SU-DHL-6 (cell line): ENCODE measurements around the gene AMDHD2.
A peak's percentile ranks its signal among the peaks of the same experiment; 100 is the strongest.

Experiments used
- H2AFZ ChIP-seq: fragments of 200-600 bp; sonication (generic); 2 replicates; pipeline ENCODE4 v1.6.1; 2014; ENCODE audit warnings: low read depth, mild to moderate bottlenecking, moderate library complexity, mixed read lengths, antibody characterized with exemption, low read length; ENCODE audit not compliant: severe bottlenecking
- H3F3A ChIP-seq: fragments of 200-600 bp; shearing (Covaris generic); 2 replicates; pipeline ENCODE4 v1.6.0; 2016; ENCODE audit warnings: antibody characterized with exemption, mild to moderate bottlenecking; ENCODE audit not compliant: insufficient read depth
- H3K27ac ChIP-seq: fragments of 200-600 bp; sonication (generic); 2 replicates; pipeline ENCODE4 v1.5.1; 2016; ENCODE audit warnings: low read depth, mild to moderate bottlenecking, low read length, moderate library complexity, mixed read lengths
- H3K27me3 ChIP-seq: fragments of 200-600 bp; sonication (generic), shearing (Covaris generic); 2 replicates; pipeline ENCODE4 v1.6.0; 2014; ENCODE audit warnings: mild to moderate bottlenecking, low read length
- H3K36me3 ChIP-seq: fragments of 200-600 bp; sonication (generic); 2 replicates; pipeline ENCODE4 v1.6.1; 2014; ENCODE audit warnings: mild to moderate bottlenecking, low read length, mixed read lengths
- H3K4me2 ChIP-seq: fragments of 300-600, 200-600 bp; shearing (Covaris generic), sonication (generic); 2 replicates; pipeline ENCODE4 v1.6.0; 2014; ENCODE audit warnings: low read length, low read depth, mild to moderate bottlenecking; ENCODE audit not compliant: poor library complexity, severe bottlenecking
- H3K4me3 ChIP-seq: fragments of 200-600 bp; sonication (generic); 2 replicates; pipeline ENCODE4 v1.5.1; 2014; ENCODE audit warnings: antibody characterized with exemption, low read length, mild to moderate bottlenecking, mixed read lengths; ENCODE audit not compliant: insufficient read depth, poor library complexity, severe bottlenecking
- H3K79me2 ChIP-seq: fragments of 200-600 bp; sonication (generic); 2 replicates; pipeline ENCODE4 v1.6.1; 2014; ENCODE audit warnings: mild to moderate bottlenecking, low read length, moderate library complexity; ENCODE audit not compliant: insufficient read depth
- H3K9ac ChIP-seq: fragments of 200-600 bp; sonication (generic); 2 replicates; pipeline ENCODE4 v1.7.0; 2014; ENCODE audit warnings: mild to moderate bottlenecking, low read length
- H3K9me2 ChIP-seq: fragments of 200-600 bp; sonication (generic); replicated peaks from 2 replicates; pipeline ENCODE4 v1.6.1; 2014; ENCODE audit warnings: low read length; ENCODE audit not compliant: insufficient read depth
- H3K9me3 ChIP-seq: fragments of 200-600 bp; sonication (generic); 2 replicates; pipeline ENCODE4 v1.6.1; 2014; ENCODE audit warnings: low read length, mixed read lengths; ENCODE audit not compliant: insufficient read depth
- H4K20me1 ChIP-seq: fragments of 200-600 bp; sonication (generic); 2 replicates; pipeline ENCODE4 v1.6.1; 2014; ENCODE audit warnings: low read depth, mild to moderate bottlenecking, antibody characterized with exemption, low read length, moderate library complexity, mixed read lengths
- EZH2phosphoT487 ChIP-seq: fragments of 200-600 bp; sonication (generic), shearing (Covaris generic); conservative IDR thresholded peaks from 2 replicates; pipeline ENCODE4 v1.6.1; 2018; ENCODE audit warnings: mild to moderate bottlenecking, antibody characterized with exemption, low read length, moderate library complexity, mixed read lengths
- TF ChIP-seq, protein P1 (sequence below): fragments of 200-600 bp; sonication (generic); IDR thresholded peaks from one replicate; pipeline ENCODE4 v1.5.1; 2017; ENCODE audit warnings: antibody characterized with exemption, mild to moderate bottlenecking, low read length, moderate library complexity; ENCODE audit not compliant: insufficient read depth, poor library complexity, severe bottlenecking

Gene AMDHD2

GRCh38 chr16:2529061-2529931 is 9.1 kb downstream of the AMDHD2 start:
- H3K9ac ChIP-seq: no peak overlapping the region
- no peak overlapping the region for H2AFZ ChIP-seq
- H3K27ac ChIP-seq: no peak overlapping the region
- no peaks in the 10 kb centered on the region for H3K9me2 ChIP-seq
- no peak overlapping the region for H3K4me3 ChIP-seq
- H4K20me1 ChIP-seq: no peaks in the 10 kb centered on the region
- H3K9me3 ChIP-seq: no peaks in the 10 kb centered on the region
- no peak overlapping the region for H3K4me2 ChIP-seq
- H3K36me3 ChIP-seq: no peaks in the 10 kb centered on the region
- no peaks in the 10 kb centered on the region for H3K79me2 ChIP-seq
- TF ChIP-seq EZH2phosphoT487: no peak
- TF ChIP-seq, protein P1, sequence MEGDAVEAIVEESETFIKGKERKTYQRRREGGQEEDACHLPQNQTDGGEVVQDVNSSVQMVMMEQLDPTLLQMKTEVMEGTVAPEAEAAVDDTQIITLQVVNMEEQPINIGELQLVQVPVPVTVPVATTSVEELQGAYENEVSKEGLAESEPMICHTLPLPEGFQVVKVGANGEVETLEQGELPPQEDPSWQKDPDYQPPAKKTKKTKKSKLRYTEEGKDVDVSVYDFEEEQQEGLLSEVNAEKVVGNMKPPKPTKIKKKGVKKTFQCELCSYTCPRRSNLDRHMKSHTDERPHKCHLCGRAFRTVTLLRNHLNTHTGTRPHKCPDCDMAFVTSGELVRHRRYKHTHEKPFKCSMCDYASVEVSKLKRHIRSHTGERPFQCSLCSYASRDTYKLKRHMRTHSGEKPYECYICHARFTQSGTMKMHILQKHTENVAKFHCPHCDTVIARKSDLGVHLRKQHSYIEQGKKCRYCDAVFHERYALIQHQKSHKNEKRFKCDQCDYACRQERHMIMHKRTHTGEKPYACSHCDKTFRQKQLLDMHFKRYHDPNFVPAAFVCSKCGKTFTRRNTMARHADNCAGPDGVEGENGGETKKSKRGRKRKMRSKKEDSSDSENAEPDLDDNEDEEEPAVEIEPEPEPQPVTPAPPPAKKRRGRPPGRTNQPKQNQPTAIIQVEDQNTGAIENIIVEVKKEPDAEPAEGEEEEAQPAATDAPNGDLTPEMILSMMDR: no peak
- H3K27me3 ChIP-seq: no peaks in the 10 kb centered on the region
- H3F3A ChIP-seq: peaks cover 14% of the 10 kb centered on the region; the same call in 1 of the 2 replicates

DNA sequence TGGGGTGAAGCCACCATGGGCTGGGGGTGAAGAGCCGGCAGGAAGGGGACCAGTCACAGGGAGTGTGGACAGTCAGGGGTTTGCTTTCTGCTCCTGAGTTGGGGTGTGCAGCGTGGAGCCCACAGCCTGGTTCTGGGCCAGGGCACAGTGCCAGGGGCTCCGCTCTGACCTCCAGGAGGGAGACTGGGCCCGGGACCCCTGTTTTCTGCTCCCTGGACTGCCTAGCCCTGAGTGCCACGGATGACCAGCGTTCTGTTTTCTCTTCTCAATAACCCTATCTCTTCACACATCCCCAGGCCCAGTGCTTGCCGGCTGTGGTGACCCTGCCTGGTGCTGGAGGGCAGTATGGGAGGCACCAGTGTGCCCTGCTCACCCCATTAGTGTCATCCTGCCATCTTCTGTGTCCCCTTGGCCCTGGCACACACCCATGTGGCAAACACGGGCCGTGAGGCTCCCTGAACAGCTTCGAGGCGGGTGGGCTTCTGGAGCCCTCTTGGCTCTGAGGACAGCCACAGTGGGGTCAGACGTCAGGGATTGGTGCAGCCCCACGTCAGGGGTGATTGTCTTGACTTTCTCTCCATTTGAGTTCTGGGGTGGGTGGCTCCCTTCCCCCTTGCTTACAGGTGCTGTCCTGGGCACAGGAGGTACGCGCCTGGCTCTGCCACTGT is 9.9 kb downstream of the AMDHD2 start:
- H3K9me3 ChIP-seq: no peaks in the 10 kb centered on the region
- no peaks in the 10 kb centered on the region for H4K20me1 ChIP-seq
- H3K36me3 ChIP-seq: no peaks in the 10 kb centered on the region
- H2AFZ ChIP-seq: no peak overlapping the region
- TF ChIP-seq EZH2phosphoT487: no peak
- TF ChIP-seq, protein P1: no peak
- H3K4me2 ChIP-seq: no peak overlapping the region
- H3K9me2 ChIP-seq: no peaks in the 10 kb centered on the region
- no peaks in the 10 kb centered on the region for H3K27me3 ChIP-seq
- H3K9ac ChIP-seq: no peak overlapping the region
- H3F3A ChIP-seq: peaks cover 14% of the 10 kb centered on the region; the same call in 1 of the 2 replicates
- H3K27ac ChIP-seq: no peak overlapping the region
- H3K4me3 ChIP-seq: no peak overlapping the region
- no peaks in the 10 kb centered on the region for H3K79me2 ChIP-seq

- no peak for TF ChIP-seq EZH2phosphoT487
- TF ChIP-seq, protein P1: no peak
- Histone ChIP-seq H3K9ac (peak overlapping the region; percentile 62), H3K9me3 (no peaks in the 10 kb centered on the region), H3K27ac (peak overlapping the region; percentile 34; the same call in 1 of the 2 replicates), H3K4me2 (peak overlapping the region; percentile 65), H3K79me2 (no peaks in the 10 kb centered on the region), H2AFZ (no peak overlapping the region), H3K27me3 (no peaks in the 10 kb centered on the region), H3K9me2 (no peaks in the 10 kb centered on the region), H3F3A (peaks cover 14% of the 10 kb centered on the region; the same call in 1 of the 2 replicates), H3K4me3 (no peak overlapping the region), H4K20me1 (no peaks in the 10 kb centered on the region), H3K36me3 (no peaks in the 10 kb centered on the region)
Measured at GRCh38 chr16:2530629-2531318, 10.6 kb downstream of the AMDHD2 start.
